ENCODE data around the gene SSH2. TPM values are rescaled to one million over a fixed set of nuclear protein-coding genes. Genes with fewer than 3 reads are reported as not detected.
"Not testable (repeated sequence)": the region's sequence is repeated elsewhere in the genome, so short reads cannot be mapped to it uniquely, and the experiment has no call there.

Gene SSH2
- total and polyA plus RNA-seq, 2 experiments from 2014 or later: 8.3 to 18.9 TPM

DNA sequence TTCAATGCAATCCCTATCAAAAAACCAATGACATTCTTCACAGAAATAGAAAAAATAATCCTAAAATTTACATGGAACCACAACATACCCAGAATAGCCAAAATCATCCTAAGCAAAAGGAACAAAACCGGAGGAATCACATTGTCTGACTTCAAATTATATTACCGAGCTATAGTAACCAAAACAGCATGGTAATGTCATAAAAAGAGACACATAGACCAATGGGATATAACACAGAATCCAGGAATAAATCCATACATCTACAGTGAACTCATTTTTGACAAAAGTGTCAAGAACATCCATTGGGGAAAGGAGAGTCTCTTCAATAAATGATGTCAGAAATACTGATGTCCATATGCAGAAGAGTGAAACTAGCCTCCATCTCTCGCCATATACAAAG, 201.5 kb downstream of the SSH2 start:
- 98% methylated on average over 3 of the region's 3 CpGs for WGBS, 2 experiments (ENCODE audit: low coverage in 1 of 2, low lambda C conversion rate in 2 of 2, missing lambda C conversion rate in 2 of 2)
- H3K9me3 ChIP-seq (ENCODE audit: low read depth): no peaks in the 10 kb centered on the region
- H3K36me3 ChIP-seq (ENCODE audit: low read depth): no peaks in the 10 kb centered on the region
- H4K20me1 ChIP-seq (ENCODE audit: insufficient read depth): no peaks in the 10 kb centered on the region
- no peaks in the 10 kb centered on the region for H3K9me2 ChIP-seq (ENCODE audit: insufficient read depth)
- H3K27ac ChIP-seq: no peak overlapping the region
- H3K4me3 ChIP-seq: no peak overlapping the region
- no peak for DNase-seq
- no peak overlapping the region for H3K4me2 ChIP-seq (ENCODE audit: unreplicated experiment)
- no peak for TF ChIP-seq EZH2phosphoT487 (IDR thresholded peaks at IDR 0.05; ENCODE audit: insufficient read depth, low read depth)
- no peak for TF ChIP-seq EZH2 (IDR thresholded peaks at IDR 0.05; ENCODE audit: insufficient read depth, poor library complexity, severe bottlenecking)
- no peak overlapping the region for H2AFZ ChIP-seq
- peaks cover 21% of the 10 kb centered on the region for H3K4me1 ChIP-seq (ENCODE audit: insufficient read depth)
- H3K79me2 ChIP-seq (ENCODE audit: insufficient read depth): peaks cover 13% of the 10 kb centered on the region
- no peaks in the 10 kb centered on the region for H3K27me3 ChIP-seq (replicated peaks; ENCODE audit: insufficient read depth)
- H3K9ac ChIP-seq: no peak overlapping the region
- in situ Hi-C loops (cut with MboI): no loop called here
- H3F3A ChIP-seq (ENCODE audit: insufficient read depth): peaks cover 8% of the 10 kb centered on the region; the same call in 1 of the 2 replicates

DNA sequence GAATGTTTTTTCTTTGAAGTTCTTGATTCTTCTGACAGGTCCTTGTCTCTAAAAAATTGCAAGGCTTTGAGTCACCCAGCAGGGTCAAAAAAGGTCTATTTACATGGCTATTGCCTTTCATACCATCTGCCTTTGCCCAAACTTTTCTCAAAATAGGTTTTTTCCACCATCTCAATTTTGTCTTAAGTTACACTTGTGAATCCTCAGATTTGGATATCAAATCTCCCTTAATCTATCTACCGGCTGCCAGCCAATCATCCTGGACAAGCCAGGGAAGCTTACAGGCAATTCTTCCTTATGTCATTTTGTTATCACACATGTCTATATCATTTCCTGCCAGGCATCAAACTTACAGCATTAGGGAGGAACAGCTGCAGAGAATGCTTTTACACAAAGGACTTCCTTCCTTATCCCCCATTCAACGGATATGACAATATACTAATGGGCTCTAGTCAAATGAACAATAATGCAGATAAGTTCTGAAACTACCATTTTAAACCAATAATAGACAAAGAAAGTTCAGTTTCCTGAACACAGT, 203.2 kb downstream of the SSH2 start:
- WGBS, 2 experiments (ENCODE audit: low coverage in 1 of 2, low lambda C conversion rate in 2 of 2, missing lambda C conversion rate in 2 of 2): 76 to 78% methylated on average over 2 of the region's 2 CpGs
- no peak overlapping the region for H3K27ac ChIP-seq
- in situ Hi-C loops (cut with MboI): no loop called here

DNA sequence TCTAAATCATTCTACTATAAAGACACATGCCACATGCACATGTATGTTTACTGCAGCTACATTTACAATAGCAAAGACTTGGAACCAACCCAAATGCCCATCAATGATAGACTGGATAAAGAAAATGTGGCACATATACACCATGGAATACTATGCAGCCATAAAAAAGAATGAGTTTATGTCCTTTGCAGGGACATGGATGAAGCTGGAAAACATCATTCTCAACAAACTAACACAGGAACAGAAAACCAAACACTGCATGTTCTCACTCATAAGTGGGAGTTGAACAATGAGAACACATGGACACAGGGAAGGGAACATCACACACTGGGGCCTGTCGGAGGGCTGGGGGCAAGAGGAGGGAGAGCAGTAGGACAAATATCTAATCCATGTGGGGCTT, 204.6 kb downstream of the SSH2 start:
- peaks cover 24% of the 10 kb centered on the region for H3K4me1 ChIP-seq (ENCODE audit: insufficient read depth)
- H3K4me3 ChIP-seq; in situ Hi-C loops (cut with MboI); H3K9me2 ChIP-seq (ENCODE audit: insufficient read depth); H2AFZ ChIP-seq; H3K4me2 ChIP-seq (ENCODE audit: unreplicated experiment); H3K9me3 ChIP-seq (ENCODE audit: low read depth); H4K20me1 ChIP-seq (ENCODE audit: insufficient read depth); H3K36me3 ChIP-seq (ENCODE audit: low read depth); DNase-seq; H3K27me3 ChIP-seq (replicated peaks; ENCODE audit: insufficient read depth); H3K9ac ChIP-seq; H3K27ac ChIP-seq: not testable (repeated sequence)
- peaks cover 26% of the 10 kb centered on the region for H3F3A ChIP-seq (ENCODE audit: insufficient read depth)
- WGBS, 2 experiments (ENCODE audit: low coverage in 1 of 2, low lambda C conversion rate in 2 of 2, missing lambda C conversion rate in 2 of 2): 100% methylated on average over 1 of the region's 1 CpG
- peaks cover 17% of the 10 kb centered on the region for H3K79me2 ChIP-seq (ENCODE audit: insufficient read depth)

More for the DNA sequence above, 203.2 kb downstream of the SSH2 start:
- Histone ChIP-seq H3K9me2 (ENCODE audit: insufficient read depth) (no peaks in the 10 kb centered on the region), H2AFZ (no peak overlapping the region), H4K20me1 (ENCODE audit: insufficient read depth) (no peaks in the 10 kb centered on the region), H3K9me3 (ENCODE audit: low read depth) (no peaks in the 10 kb centered on the region), H3K79me2 (ENCODE audit: insufficient read depth) (peaks cover 13% of the 10 kb centered on the region), H3K36me3 (ENCODE audit: low read depth) (no peaks in the 10 kb centered on the region), H3K4me3 (no peak overlapping the region), H3F3A (ENCODE audit: insufficient read depth) (peaks cover 21% of the 10 kb centered on the region), H3K4me2 (ENCODE audit: unreplicated experiment) (peak overlapping the region; percentile 33), H3K27me3 (replicated peaks; ENCODE audit: insufficient read depth) (no peaks in the 10 kb centered on the region), H3K9ac (no peak overlapping the region), H3K4me1 (ENCODE audit: insufficient read depth) (peaks cover 23% of the 10 kb centered on the region)
- peak; percentile 14 for DNase-seq
- TF ChIP-seq EZH2phosphoT487 (IDR thresholded peaks at IDR 0.05; ENCODE audit: insufficient read depth, low read depth) (no peak), EZH2 (IDR thresholded peaks at IDR 0.05; ENCODE audit: insufficient read depth, poor library complexity, severe bottlenecking) (no peak)

DNA sequence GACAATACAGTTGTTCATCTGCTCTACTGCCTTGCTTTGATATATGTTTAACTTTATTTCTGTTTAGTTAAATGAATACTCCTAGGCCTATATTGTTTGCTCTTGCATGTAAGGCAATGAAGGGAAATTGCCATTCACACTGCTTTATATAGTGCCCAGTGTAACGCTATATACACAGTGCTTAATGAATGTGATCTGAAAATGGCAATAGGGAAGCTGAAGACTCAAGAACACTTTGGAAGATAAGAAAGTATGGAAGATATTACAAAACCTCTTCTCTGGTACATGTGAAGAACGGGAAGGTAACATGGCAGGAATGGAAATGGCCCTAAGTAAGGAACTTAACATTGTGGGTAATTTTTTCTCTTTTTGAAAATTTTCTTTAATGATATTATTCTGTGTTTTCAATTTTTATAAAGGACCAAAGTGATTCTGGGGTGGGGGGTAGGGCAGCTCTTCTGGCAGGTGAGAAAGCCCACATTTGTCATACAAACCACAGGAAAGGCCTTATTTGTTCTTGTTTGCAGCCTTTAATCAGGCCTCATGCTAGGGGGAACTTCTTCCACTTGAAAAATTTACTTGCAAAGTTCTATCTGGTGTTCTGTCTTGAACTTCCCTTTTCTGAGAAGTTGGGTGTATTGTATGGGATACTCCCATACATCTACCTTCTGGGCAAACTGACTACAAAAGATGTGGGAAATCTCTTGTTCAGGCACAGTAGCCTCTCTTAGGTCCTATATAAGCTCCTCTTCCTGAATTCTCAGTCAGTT, 206.6 kb downstream of the SSH2 start:
- in situ Hi-C loops (cut with MboI): no loop called here
- DNase-seq: no peak
- Histone ChIP-seq H2AFZ (no peak overlapping the region), H3K27me3 (replicated peaks; ENCODE audit: insufficient read depth) (no peaks in the 10 kb centered on the region), H3K4me2 (ENCODE audit: unreplicated experiment) (peak overlapping the region; percentile 59), H3K79me2 (ENCODE audit: insufficient read depth) (peaks cover 16% of the 10 kb centered on the region; the same call in 1 of the 2 replicates), H3K9ac (no peak overlapping the region), H3K9me3 (ENCODE audit: low read depth) (no peaks in the 10 kb centered on the region), H3K36me3 (ENCODE audit: low read depth) (no peaks in the 10 kb centered on the region), H3K27ac (0 out of 2 replicates have a peak overlapping the region, but pooled peaks have one; percentile 60), H4K20me1 (ENCODE audit: insufficient read depth) (no peaks in the 10 kb centered on the region), H3F3A (ENCODE audit: insufficient read depth) (peaks cover 26% of the 10 kb centered on the region), H3K9me2 (ENCODE audit: insufficient read depth) (no peaks in the 10 kb centered on the region), H3K4me3 (no peak overlapping the region), H3K4me1 (ENCODE audit: insufficient read depth) (peaks cover 24% of the 10 kb centered on the region)
- no peak for TF ChIP-seq EZH2phosphoT487 (IDR thresholded peaks at IDR 0.05; ENCODE audit: insufficient read depth, low read depth)
- WGBS, 2 experiments (ENCODE audit: low coverage in 1 of 2, low lambda C conversion rate in 2 of 2, missing lambda C conversion rate in 2 of 2): 95 to 99% methylated on average over 2 of the region's 2 CpGs

Measured in GM23248 (cell line).